ENCODE measurements around the gene NUDT17. TPM values are rescaled to one million over a fixed set of nuclear protein-coding genes. Genes with fewer than 3 reads are reported as not detected.

The NUDT17 gene
- total and polyA plus RNA-seq, 9 of the 15 experiments (the other 6 are each of a cell fraction or from before 2014, with no cell fraction given) = 2.1 to 10.0 (median 6.1) TPM

- peak in 1 of 2 experiments; percentile 41; a peak in 2 of 4 replicates for TF ChIP-seq NRF1 (conservative IDR thresholded peaks at IDR 0.05 in 1 of 2, IDR thresholded peaks at IDR 0.05 in 1 of 2)
- TF ChIP-seq CXXC5 (CRISPR knock-in tag; IDR thresholded peaks at IDR 0.05) = peak; percentile 63
- TF ChIP-seq ZNF77 (CRISPR knock-in tag; IDR thresholded peaks at IDR 0.05) = no peak
- TF ChIP-seq PML (IDR thresholded peaks at IDR 0.05; ENCODE audit: low read length) = no peak
- TF ChIP-seq ZNF395 (CRISPR knock-in tag; IDR thresholded peaks at IDR 0.05) = no peak
- no peak for TF ChIP-seq ARID3B (CRISPR knock-in tag; IDR thresholded peaks at IDR 0.05; ENCODE audit: borderline replicate concordance)
- TF ChIP-seq TFAM (CRISPR knock-in tag; conservative IDR thresholded peaks at IDR 0.05) = no peak
- TF ChIP-seq PPARD (CRISPR knock-in tag; IDR thresholded peaks at IDR 0.05) = no peak
- TF ChIP-seq MAX (CRISPR knock-in tag; IDR thresholded peaks at IDR 0.05) = peak; percentile 39; the same call in 1 of the 2 replicates
- no peak for TF ChIP-seq THRAP3 (IDR thresholded peaks at IDR 0.05; ENCODE audit: borderline replicate concordance)
- peak; percentile 69; the same call in 1 of the 2 replicates for TF ChIP-seq SUPT5H (IDR thresholded peaks at IDR 0.05)
- TF ChIP-seq ZNF589 (CRISPR knock-in tag; IDR thresholded peaks at IDR 0.05; ENCODE audit: low read depth) = 0 out of 2 replicates have a peak, but pooled peaks have one; percentile 10
- no peak; the same call in 1 of the 2 replicates for TF ChIP-seq BCOR (IDR thresholded peaks at IDR 0.05)
- no peak for TF ChIP-seq HMG20A (CRISPR knock-in tag; conservative IDR thresholded peaks at IDR 0.05)
- no peak for TF ChIP-seq JUN (IDR thresholded peaks at IDR 0.05; ENCODE audit: borderline replicate concordance, low read depth, low read length)
- no peak for TF ChIP-seq JUN (CRISPR knock-in tag; IDR thresholded peaks at IDR 0.05; ENCODE audit: borderline replicate concordance)
- peak in 2 of 3 experiments; percentile 14 to 64 for TF ChIP-seq YY1 (IDR thresholded peaks at IDR 0.05; ENCODE audit: borderline replicate concordance in 1 of 3, control insufficient read depth in 1 of 3, extremely low read depth in 1 of 3, insufficient read depth in 3 of 3, insufficient read length in 1 of 3, insufficient replicate concordance in 2 of 3, low read depth in 1 of 3, low read length in 2 of 3)
- 0 out of 2 replicates have a peak, but pooled peaks have one; percentile 10 for TF ChIP-seq EGR1 (conservative IDR thresholded peaks at IDR 0.05)
- TF ChIP-seq IFI16 (CRISPR knock-in tag; IDR thresholded peaks at IDR 0.05) = no peak
- TF ChIP-seq NFE2 (IDR thresholded peaks at IDR 0.05; ENCODE audit: low read depth) = no peak
- no peak for TF ChIP-seq CREB5 (CRISPR knock-in tag; IDR thresholded peaks at IDR 0.05)
- peak; percentile 75; the same call in 1 of the 2 replicates for TF ChIP-seq ILF3 (IDR thresholded peaks at IDR 0.05; ENCODE audit: borderline replicate concordance)
- no peak for TF ChIP-seq JUND (IDR thresholded peaks at IDR 0.05; ENCODE audit: borderline replicate concordance, low read depth, low read length)
- 0 out of 3 replicates have a peak, but pooled peaks have one; percentile 2 for TF ChIP-seq JUND (tag; IDR thresholded peaks at IDR 0.05; ENCODE audit: borderline replicate concordance, low read depth, low read length)
- TF ChIP-seq C11orf30 (IDR thresholded peaks at IDR 0.05; ENCODE audit: low read depth) = no peak
- TF ChIP-seq ZNF23 (CRISPR knock-in tag; IDR thresholded peaks at IDR 0.05) = no peak
Measured at GRCh38 chr1:145859491-145860023, 14.1 kb downstream of the NUDT17 start (continued).
